SJCRH30 (cell line): ENCODE results near the gene FRY. TPM values are rescaled to one million over a fixed set of nuclear protein-coding genes. Genes with fewer than 3 reads are reported as not detected.

ENCODE experiments used
- DNase-seq, 2 experiments: peaks; one replicate each; pipeline ENCODE4 v3.0.0-alpha.2; 2015 to 2020
- H3K27ac ChIP-seq: fragments of 250-450 bp; sonication (Bioruptor Pico); 2 replicates; pipeline ENCODE4 v1.5.1; 2020; ENCODE audit warnings: mild to moderate bottlenecking, moderate library complexity
- H3K27me3 ChIP-seq: fragments of 250-450 bp; sonication (Bioruptor Pico); 2 replicates; pipeline ENCODE4 v1.5.1; 2020; ENCODE audit warnings: mild to moderate bottlenecking, moderate library complexity
- H3K36me3 ChIP-seq: fragments of 250-450 bp; sonication (Bioruptor Pico); 2 replicates; pipeline ENCODE4 v1.5.1; 2020; ENCODE audit warnings: mild to moderate bottlenecking, moderate library complexity
- H3K4me1 ChIP-seq: fragments of 250-450 bp; sonication (Bioruptor Pico); 2 replicates; pipeline ENCODE4 v1.5.1; 2020; ENCODE audit warnings: mild to moderate bottlenecking, moderate library complexity
- H3K4me3 ChIP-seq: fragments of 250-450 bp; sonication (Bioruptor Pico); 2 replicates; pipeline ENCODE4 v1.5.1; 2020; ENCODE audit warnings: mild to moderate bottlenecking, moderate library complexity
- H3K9me3 ChIP-seq: fragments of 250-450 bp; sonication (Bioruptor Pico); replicated peaks from 2 replicates; pipeline ENCODE4 v1.5.1; 2020; ENCODE audit warnings: mild to moderate bottlenecking, moderate library complexity
- total RNA-seq: library from RNA; depleted of rRNA; stranded (reverse); fragments of >200 nt; shearing (Covaris generic); gene quantifications from 2 replicates; pipeline ENCODE4 v1.2.3, GENCODE V29; 2014

FRY gene
- total RNA-seq, 1 experiment from 2014 or later: 3.0 TPM

DNA sequence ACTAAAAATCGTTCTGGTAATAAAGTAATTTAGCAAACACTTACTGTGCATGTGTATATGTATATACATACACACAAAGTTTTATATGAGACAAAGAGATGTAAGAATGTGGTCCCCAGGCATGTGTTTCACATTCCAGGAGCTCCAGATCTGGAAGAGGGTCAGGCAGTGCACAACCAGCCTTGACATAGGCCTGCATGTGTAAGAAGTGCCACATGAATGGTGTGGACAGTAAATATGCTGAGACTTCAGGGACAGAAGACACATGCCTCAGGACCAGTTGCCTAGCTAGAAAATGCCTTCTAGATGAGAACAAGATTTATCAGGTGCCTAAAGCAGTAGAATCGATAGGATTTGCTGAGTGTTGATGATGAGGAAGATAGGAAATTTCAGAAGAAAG lies 76.4 kb downstream of the FRY start:
- Histone ChIP-seq H3K4me1 (no peaks in the 10 kb centered on the region), H3K9me3 (no peaks in the 10 kb centered on the region), H3K36me3 (no peaks in the 10 kb centered on the region), H3K27me3 (no peaks in the 10 kb centered on the region), H3K27ac (no peak overlapping the region), H3K4me3 (no peak overlapping the region)
- DNase-seq: no peak

DNA sequence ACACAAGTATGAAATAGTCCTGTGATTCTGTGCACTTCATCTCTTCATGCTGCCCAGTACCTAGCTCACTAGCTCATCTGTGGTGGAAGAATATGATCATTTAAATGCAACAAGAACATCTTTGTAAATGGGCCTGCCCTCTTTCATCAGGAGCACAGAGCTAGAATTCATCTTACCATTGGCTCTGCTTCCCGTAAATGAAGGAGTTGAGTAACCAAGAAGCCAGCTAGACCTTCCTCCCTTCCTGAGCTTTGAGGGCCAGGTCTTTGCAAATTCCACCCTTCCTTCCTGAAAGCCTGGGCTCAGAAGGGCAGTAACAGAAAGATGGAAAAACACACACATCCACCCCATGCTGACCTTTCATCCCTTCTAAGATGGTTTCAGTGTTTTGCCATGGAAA lies 82.0 kb downstream of the FRY start:
- Histone ChIP-seq H3K4me3 (no peak overlapping the region), H3K27ac (no peak overlapping the region), H3K27me3 (no peaks in the 10 kb centered on the region), H3K36me3 (no peaks in the 10 kb centered on the region), H3K9me3 (no peaks in the 10 kb centered on the region), H3K4me1 (no peaks in the 10 kb centered on the region)
- DNase-seq: no peak

DNA sequence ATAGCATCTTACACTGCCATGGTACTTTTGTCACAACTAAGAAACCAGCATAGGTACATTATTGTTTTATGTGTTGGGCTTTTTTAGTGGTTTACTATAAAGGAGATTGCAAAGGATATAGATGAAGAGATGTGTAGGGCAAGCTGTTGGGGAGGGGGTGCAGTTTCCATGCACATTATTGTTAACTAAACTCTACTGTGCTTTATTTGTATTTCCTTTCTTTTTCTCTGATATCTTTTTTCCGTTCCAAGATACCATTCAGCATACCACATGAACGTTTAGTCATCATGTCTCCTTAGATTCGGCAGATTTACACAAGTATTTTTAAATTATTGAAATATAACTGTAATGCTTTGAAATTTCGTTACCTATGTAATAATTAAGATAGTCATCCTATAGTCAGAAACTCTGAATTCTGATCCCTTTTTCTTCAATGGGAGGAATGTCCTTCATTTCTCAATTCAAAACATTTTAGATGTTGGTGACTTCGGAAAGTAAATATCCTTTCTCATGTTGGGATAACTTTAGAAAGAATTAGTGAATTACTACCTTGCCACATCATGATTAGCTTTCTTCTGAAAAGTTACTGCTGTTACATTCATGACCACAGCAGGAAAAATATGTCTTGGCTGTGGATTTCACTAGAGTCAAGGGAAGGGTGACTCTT lies 82.8 kb downstream of the FRY start:
- Histone ChIP-seq H3K4me3 (no peak overlapping the region), H3K27ac (no peak overlapping the region), H3K4me1 (no peaks in the 10 kb centered on the region), H3K36me3 (no peaks in the 10 kb centered on the region), H3K9me3 (no peaks in the 10 kb centered on the region), H3K27me3 (no peaks in the 10 kb centered on the region)
- no peak for DNase-seq

DNA sequence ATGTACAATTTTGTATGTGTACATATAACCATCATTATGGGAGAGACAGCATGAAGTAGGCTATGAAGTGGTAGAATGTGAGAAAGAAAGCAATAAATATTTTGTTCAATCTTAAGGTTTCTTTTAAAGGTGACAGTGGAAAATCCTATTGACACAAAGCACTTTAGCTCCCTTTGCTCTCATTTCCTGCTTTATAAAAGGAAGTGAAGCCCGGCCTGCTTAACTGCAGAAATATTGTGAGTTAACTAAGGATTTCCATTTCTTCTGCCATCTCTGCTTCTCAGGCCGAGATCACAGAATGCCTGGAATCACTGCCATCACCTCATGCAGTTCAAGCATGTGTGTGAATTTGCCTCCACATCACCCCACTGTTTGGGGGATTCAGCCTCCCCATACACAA lies 83.5 kb downstream of the FRY start:
- H3K36me3 ChIP-seq: no peaks in the 10 kb centered on the region
- H3K27me3 ChIP-seq: no peaks in the 10 kb centered on the region
- no peaks in the 10 kb centered on the region for H3K4me1 ChIP-seq
- no peak overlapping the region for H3K4me3 ChIP-seq
- no peak for DNase-seq
- no peaks in the 10 kb centered on the region for H3K9me3 ChIP-seq
- no peak overlapping the region for H3K27ac ChIP-seq

DNA sequence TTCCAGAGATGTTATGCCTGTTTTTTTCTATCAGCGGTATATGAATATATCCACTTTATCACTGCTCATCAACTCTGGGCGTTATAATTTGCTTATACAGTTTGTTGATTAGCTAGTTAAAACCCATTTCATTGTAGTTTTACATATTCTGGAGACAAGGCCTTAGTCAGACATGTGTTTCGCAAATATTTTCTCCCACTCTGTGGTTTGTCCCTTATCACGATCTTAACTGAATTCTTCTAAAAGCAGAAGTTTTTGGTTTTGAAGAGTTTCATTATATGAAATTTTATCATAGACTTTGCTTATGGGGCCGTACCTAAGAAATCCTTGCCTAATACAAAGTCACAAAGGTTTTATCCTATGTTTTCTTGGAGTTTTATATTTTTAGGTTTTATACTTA lies 84.6 kb downstream of the FRY start:
- Histone ChIP-seq H3K9me3 (no peaks in the 10 kb centered on the region), H3K4me1 (no peaks in the 10 kb centered on the region), H3K4me3 (no peak overlapping the region), H3K27ac (no peak overlapping the region), H3K27me3 (no peaks in the 10 kb centered on the region), H3K36me3 (no peaks in the 10 kb centered on the region)
- no peak for DNase-seq

GRCh38 chr13:32117001-32117400 lies 85.4 kb downstream of the FRY start:
- H3K27ac ChIP-seq: no peak overlapping the region
- DNase-seq: no peak
- no peak overlapping the region for H3K4me3 ChIP-seq
- H3K9me3 ChIP-seq: no peaks in the 10 kb centered on the region
- no peaks in the 10 kb centered on the region for H3K27me3 ChIP-seq
- H3K36me3 ChIP-seq: no peaks in the 10 kb centered on the region
- no peaks in the 10 kb centered on the region for H3K4me1 ChIP-seq

DNA sequence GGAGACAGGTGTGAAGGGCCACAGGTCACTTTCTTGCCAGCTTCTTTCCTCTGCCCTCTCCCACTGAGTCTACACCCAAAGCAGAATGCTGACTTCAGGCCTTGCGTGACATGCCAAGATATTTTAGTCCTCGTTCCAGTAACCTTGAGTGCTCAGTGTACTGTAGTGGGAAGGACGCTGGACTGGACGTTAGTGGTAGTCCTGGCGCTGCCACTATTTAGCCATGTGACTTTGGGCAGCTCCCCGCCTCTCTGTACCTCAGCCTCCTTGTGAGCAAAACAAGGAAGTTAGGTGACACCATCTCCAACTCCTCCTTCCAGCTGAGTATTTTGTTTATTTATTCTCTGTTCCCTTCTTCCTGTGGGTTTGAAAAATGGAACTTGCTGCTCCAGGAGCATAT lies 86.1 kb downstream of the FRY start:
- H3K9me3 ChIP-seq: no peaks in the 10 kb centered on the region
- no peak for DNase-seq
- H3K36me3 ChIP-seq: no peaks in the 10 kb centered on the region
- H3K4me3 ChIP-seq: no peak overlapping the region
- no peak overlapping the region for H3K27ac ChIP-seq
- H3K4me1 ChIP-seq: no peaks in the 10 kb centered on the region
- H3K27me3 ChIP-seq: no peaks in the 10 kb centered on the region

DNA sequence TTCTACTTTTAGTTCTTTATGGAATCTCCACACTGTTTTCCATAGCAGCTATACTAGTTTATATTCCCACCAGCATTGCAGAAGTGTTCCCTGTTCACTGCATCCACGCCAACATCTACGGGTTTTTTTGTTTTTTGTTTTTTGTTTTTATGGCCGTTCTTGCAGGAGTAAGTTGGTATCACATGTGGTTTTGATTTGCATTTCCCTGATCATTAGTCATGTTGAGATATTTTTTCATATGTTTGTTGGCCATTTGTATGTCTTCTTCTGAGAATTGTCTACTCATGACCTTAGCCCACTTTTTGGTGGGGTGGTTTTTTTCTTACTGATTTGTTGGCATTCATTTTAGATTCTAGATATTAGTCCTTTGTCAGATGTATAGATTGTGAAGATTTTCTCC lies 89.7 kb downstream of the FRY start:
- no peak overlapping the region for H3K4me3 ChIP-seq
- no peaks in the 10 kb centered on the region for H3K9me3 ChIP-seq
- H3K27me3 ChIP-seq: no peaks in the 10 kb centered on the region
- no peak overlapping the region for H3K27ac ChIP-seq
- no peaks in the 10 kb centered on the region for H3K4me1 ChIP-seq
- no peak for DNase-seq
- H3K36me3 ChIP-seq: no peaks in the 10 kb centered on the region

- Histone ChIP-seq H3K9me3 (no peaks in the 10 kb centered on the region), H3K27ac (no peak overlapping the region), H3K4me1 (no peaks in the 10 kb centered on the region), H3K36me3 (no peaks in the 10 kb centered on the region), H3K4me3 (no peak overlapping the region), H3K27me3 (no peaks in the 10 kb centered on the region)
- DNase-seq: no peak
Measured at GRCh38 chr13:32124743-32125142, 93.2 kb downstream of the FRY start.

- Histone ChIP-seq H3K9me3 (no peaks in the 10 kb centered on the region), H3K27me3 (no peaks in the 10 kb centered on the region), H3K36me3 (no peaks in the 10 kb centered on the region), H3K27ac (no peak overlapping the region), H3K4me3 (no peak overlapping the region), H3K4me1 (no peaks in the 10 kb centered on the region)
- no peak for DNase-seq
Measured at GRCh38 chr13:32125221-32125689, 93.7 kb downstream of the FRY start.

- Histone ChIP-seq H3K27me3 (no peaks in the 10 kb centered on the region), H3K4me3 (no peak overlapping the region), H3K36me3 (no peaks in the 10 kb centered on the region), H3K27ac (no peak overlapping the region), H3K9me3 (no peaks in the 10 kb centered on the region), H3K4me1 (no peaks in the 10 kb centered on the region)
- no peak for DNase-seq
Measured at GRCh38 chr13:32125751-32126150, 94.2 kb downstream of the FRY start.

DNA sequence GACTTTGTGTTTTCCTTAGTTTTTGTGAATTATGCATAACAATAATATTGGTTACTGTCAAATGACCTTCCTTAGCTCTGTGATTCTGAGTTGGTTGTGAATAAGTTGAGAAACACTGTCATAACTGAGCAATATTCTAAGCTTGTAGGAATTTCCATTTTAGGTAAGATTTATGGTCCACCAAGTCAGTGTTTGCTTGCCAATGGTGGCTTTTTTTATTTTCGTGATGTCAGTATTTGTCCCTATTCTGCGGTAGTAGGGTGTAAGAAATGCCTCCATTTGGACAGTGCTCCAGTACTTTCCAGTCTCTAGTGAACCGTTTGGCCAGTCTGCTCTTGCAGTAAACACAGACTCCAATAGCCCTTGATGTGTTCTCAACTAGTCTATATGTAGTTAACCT lies 94.7 kb downstream of the FRY start:
- Histone ChIP-seq H3K4me1 (no peaks in the 10 kb centered on the region), H3K36me3 (no peaks in the 10 kb centered on the region), H3K4me3 (no peak overlapping the region), H3K9me3 (no peaks in the 10 kb centered on the region), H3K27ac (no peak overlapping the region), H3K27me3 (no peaks in the 10 kb centered on the region)
- no peak for DNase-seq

DNA sequence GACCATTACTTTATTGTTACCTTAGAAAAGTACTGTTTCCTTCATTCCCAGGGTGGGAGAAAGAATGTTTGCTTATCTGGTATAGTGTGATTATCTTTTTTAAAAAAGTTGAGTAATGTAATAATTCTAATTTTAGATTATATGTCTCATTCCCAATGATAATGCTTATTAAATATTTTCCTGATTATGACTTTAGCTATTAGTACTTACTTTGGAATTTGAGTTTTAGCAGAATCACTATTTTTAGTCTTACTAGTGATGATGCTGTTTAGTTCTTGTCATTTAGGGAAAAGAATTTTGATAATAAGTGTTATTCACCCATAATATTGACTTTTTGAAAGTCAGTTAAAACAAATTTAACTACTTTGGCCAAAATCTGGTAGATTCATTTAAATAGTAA lies 95.2 kb downstream of the FRY start:
- Histone ChIP-seq H3K9me3 (no peaks in the 10 kb centered on the region), H3K27ac (no peak overlapping the region)

DNA sequence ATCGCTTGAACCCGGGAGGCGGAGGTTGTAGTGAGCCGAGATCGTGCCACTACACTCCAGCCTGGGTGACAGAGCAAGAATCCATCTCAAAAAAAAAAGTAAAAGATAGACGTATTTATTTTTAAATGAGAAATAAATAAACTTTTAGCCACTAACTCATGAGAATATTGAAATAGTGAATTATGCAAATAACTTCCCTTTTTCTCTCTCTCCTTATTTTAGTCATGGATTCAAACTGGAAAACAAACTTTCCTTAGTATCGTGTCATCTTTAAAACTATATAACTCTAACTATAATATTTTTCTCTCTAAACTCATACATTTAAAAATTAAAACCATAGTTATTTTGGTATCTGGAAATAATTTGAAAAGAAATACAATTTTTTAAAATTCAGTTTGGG lies 96.1 kb downstream of the FRY start:
- no peak overlapping the region for H3K27ac ChIP-seq
- H3K4me1 ChIP-seq: no peaks in the 10 kb centered on the region
- H3K36me3 ChIP-seq: no peaks in the 10 kb centered on the region
- H3K9me3 ChIP-seq: no peaks in the 10 kb centered on the region
- H3K27me3 ChIP-seq: no peaks in the 10 kb centered on the region
- DNase-seq: no peak
- no peak overlapping the region for H3K4me3 ChIP-seq

More for the DNA sequence above, 95.2 kb downstream of the FRY start:
- no peak overlapping the region for H3K4me3 ChIP-seq
- no peaks in the 10 kb centered on the region for H3K4me1 ChIP-seq
- H3K36me3 ChIP-seq: no peaks in the 10 kb centered on the region
- no peaks in the 10 kb centered on the region for H3K27me3 ChIP-seq
- no peak for DNase-seq

DNA sequence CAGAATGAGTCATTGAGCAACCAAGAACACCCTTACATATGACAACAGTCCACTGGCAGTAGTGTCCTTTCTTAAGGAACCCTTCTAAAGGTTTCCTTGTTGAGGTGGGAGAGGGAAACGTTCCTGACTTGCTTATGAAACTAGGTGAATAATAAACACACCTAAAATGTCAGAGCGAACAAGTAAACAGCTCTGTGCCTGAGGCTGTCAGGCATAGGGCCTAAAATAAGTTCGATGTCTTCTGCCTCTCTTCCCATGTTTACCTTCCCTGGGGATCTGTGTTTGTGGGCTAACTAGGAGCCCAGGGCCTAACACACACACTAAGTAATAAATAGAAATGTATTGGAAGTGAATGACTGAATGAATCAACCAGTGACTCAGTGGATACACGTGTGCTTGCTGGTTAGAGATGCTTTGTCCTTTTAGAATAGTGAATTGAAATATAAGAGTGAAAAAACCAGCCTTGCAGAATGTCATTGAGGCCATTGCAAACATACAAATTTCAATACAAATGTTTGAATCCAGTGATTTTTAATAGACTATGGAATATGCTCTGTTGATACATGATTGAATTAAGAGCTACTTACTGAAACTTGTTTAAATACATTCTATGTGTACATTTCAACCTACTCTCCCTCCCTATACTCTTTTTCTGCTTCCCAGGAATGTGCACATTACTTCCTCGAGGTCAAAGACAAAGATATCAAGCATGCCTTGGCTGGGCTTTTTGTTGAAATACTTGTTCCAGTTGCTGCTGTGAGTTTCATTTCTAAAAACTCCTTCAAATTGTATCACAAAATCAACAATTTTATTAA lies 102.9 kb downstream of the FRY start:
- no peaks in the 10 kb centered on the region for H3K27me3 ChIP-seq
- DNase-seq: no peak
- H3K27ac ChIP-seq: peak overlapping the region; percentile 71
- peaks cover 41% of the 10 kb centered on the region for H3K4me1 ChIP-seq
- no peaks in the 10 kb centered on the region for H3K9me3 ChIP-seq
- no peaks in the 10 kb centered on the region; the same call in 1 of the 2 replicates for H3K36me3 ChIP-seq
- H3K4me3 ChIP-seq: no peak overlapping the region

DNA sequence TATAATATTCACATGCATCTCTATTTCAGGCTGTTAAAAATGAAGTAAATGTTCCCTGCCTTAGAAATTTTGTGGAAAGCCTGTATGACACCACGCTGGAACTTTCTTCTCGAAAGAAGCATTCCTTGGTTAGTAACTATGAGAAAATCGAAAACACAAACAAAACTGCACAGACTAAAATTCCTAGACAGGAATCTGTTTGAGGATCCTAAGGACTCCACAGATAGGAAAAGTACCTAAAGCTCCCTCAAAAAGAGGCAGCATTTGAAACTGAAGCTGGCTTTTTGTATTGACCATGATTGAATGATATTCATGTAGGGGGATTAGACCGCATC lies 103.4 kb downstream of the FRY start:
- Histone ChIP-seq H3K27me3 (no peaks in the 10 kb centered on the region), H3K4me3 (no peak overlapping the region), H3K27ac (peak overlapping the region; percentile 71), H3K36me3 (no peaks in the 10 kb centered on the region; the same call in 1 of the 2 replicates), H3K4me1 (peaks cover 41% of the 10 kb centered on the region), H3K9me3 (no peaks in the 10 kb centered on the region)
- no peak for DNase-seq
